A204.1 (cell line): ENCODE data around the gene TTC7B.

Source experiments
- FAIRE-seq: peaks from 2 replicates; lab custom pipeline; 2012; peaks lifted over from hg19 to GRCh38; lab: Jason Lieb, UNC

Gene TTC7B

DNA sequence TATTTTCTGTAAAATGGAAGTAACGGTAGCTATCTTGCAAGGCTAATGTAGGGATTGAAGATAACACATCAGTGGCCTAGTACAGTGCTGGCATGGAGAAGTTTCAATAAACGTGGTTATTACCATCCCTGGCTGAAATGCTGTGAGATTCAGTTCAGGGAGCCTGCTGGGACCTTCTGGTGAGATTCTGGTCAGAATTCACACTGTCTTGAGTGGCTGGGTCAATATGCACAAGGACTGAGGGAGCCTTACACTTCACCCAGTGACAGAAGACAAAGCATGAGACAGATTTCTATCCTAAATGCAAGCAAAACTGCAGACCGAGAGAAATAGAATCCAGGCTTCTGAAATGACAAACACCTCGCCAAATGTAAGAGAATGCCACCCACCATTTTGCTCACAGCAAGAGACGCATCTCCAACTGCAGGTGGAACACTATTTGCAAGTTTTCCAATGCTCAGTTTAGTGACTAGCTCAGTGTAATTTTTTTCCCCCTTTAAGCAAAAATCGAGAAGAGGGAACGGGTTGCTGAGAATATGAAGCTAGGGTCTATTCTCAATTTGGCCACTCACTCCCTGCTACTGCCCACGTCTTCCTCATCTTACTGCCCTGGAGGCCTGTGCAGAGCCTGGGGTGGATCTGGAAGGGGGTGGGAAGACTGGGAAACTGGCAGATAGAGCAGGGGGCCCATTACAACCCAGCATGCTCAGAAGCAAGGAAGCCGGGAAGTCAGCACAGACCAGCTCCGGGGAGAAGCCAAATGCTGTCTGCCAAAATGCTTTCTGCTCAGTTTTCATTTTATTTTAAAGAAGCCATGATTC is 201.3 kb downstream of the TTC7B start:
- no peak for FAIRE-seq

DNA sequence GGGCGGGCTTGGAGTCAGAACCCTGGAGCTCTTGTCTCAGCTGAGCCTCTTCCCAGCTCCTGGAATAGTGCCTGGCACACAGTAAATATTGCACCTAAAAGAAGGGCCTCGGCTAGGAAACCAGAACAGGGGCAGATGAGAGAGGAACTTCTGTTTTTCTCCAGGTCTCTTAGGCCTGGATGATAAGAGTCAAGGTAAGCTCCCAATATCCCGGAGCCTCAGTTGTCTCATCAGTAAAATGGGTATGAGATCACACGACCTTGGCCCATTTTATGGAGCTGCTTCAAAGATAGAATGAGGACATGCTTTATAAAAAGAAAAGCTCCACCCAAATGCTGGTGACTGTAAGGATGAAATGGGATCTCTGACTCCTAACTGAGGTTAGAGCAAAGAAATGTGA is 202.2 kb downstream of the TTC7B start:
- FAIRE-seq, result no peak

DNA sequence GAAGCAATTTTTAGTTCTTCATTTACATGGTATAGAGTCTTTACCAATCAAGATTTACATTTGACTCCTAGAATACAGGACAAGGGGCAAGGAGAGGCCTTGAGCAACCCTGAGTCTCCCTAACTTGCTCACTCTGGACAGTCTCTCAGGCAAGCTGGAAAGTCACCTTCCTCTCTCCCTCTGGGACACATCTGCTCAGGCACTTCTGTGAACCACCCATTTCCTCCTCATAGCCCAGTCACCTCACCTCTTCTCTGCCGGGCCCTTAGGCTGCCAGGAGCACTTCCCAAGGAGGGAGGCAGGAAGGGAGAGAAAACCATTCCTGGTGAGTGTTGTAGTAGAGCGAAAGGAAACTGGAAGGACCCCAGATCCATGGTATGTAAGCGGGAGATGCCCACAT is 202.8 kb downstream of the TTC7B start:
- FAIRE-seq, result no peak

DNA sequence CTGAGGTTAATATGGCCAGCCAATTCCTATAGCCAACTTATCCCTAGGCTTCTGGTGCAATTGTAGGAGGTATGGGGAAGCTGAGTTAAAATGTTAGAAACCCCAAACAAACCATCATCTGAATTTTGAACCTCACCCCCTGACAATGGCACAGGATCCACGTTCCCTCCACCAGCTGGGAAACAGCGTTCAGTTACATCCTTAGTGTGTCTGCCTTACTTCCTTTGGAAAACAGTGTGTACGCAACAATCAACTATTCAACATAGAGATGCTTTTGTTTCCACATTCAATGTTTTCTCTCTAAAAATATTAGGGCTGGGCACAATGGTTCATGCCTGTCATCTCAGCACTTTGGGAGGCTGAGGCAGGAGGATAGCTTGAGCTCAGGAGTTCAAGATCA is 203.4 kb downstream of the TTC7B start:
- no peak for FAIRE-seq

DNA sequence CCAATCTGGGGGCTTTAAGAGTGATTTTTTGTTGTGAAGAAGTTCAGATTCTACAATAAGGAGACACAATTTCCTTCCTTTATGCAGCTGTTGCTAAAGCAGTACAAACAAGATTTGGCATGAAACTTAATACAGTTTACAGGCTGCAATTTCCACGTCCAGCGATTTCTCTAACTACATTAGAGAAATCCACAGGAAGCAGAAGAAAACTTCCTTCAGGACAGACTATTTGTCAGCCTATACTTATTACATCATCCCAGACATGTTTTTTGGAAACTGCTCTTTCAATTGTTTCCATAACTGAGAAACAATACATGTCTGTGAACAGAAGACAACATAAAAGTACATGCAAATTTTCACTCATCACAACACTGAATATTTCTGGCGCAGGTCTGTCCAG is 204.3 kb downstream of the TTC7B start:
- FAIRE-seq, result no peak

DNA sequence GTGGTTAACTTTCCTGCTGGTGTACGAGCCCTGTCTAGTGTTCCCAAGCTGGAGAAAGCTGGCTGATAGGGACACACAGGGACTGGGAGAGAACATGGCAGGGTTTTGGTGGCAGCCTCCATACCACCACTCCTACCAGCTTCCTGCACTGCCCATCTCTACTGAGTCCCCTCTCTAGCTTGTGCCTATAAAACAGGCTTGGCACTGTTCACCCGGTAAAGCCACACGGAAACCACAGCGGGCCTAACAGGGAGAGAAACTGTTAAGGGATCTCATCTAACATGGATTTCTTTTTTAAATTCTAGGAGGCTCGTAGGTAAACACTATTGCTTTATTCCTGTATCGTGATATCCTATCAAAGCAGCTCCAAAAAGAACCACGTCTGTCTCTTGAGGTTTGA is 204.7 kb downstream of the TTC7B start:
- FAIRE-seq, result no peak

DNA sequence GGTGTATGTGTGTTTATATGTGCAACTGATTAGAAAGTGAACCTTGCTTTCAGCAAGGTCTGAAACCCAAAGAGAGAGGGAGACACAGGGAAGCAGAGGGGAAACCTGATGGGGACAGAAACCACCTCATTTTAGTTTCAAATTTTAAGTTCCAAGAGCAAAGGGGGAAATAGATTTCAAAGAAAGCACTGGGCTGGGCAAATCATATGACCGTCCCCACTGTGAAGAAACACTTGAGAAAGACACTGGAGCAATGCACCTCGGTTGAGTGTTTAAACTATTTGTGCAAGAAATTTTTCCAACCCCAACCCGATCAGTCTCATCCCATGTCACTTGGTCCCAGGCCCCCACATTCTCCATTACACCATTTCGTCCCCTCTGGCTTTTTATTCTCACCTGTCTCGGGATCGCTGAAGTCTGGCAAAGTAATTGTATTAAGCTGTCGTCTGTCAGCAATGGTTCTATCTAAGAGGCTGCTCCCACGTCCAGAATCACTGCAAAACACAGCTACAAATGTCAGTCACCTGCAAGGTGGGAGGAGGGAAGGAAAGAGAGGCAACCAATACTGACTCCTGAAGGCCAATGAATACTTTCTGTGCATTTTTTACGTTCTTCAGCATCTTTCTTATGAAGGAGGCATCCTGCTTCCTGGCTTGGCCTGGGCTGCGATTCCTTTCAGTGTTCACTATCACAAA is 205.7 kb downstream of the TTC7B start:
- FAIRE-seq, result no peak

DNA sequence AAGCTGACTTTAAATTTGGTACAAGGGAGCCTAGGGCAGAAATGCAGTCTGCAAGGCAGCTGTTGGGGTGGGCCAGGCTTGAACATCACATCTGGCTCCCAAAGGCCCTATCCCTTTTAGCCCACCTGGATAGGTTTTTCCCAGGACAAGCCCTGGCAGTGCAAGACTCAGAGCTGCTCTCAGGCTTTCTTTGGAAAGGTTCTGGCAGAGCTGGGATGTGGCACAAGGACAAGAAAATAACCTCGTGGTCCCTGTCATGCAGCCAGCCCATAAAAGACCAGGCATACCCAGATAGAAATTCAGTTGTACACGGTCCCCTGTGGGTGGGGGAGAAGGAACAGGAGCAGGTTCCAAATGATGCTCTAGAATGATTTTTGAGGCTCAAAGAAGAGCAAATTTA is 206.9 kb downstream of the TTC7B start:
- FAIRE-seq, result no peak

DNA sequence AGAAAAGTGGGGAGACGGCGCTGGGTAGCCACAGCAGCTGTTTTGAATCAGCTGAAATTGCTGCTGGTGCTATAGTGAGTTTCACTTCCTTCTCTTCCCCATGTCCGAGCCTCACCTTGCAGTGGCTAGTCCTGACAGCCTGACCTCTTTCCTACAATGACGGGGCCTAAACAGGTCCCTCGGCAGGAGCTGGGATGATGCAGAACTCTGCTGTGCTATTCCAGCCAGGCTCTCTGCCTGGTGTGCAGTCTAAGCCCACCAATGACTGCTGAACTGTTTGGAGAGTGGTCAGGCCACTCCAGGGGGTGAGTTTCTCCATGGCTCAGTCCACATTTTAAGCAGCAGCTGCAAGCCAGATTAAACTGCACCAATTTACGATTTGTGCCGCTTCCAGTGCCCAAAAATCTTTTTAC is 207.3 kb downstream of the TTC7B start:
- no peak for FAIRE-seq

DNA sequence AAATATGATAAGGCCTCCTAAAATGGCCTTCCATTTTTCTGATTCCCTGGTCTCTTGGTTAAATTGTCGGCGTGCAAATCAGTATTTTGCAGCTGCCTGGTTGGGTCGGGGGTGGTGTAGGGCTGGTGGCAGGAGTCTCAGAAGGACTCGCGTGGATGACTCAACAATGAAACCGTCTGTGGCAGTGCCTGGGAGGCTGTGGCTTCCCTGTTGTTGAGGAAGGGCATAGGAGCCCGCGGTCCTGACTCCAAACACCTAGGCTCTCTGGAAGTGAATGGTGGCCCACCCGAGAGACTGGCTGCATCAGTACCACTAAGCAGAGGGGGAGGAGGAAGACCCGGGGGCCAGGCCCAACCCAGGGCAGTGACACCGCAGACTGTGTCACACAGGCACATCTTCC is 207.9 kb downstream of the TTC7B start:
- FAIRE-seq, result no peak

DNA sequence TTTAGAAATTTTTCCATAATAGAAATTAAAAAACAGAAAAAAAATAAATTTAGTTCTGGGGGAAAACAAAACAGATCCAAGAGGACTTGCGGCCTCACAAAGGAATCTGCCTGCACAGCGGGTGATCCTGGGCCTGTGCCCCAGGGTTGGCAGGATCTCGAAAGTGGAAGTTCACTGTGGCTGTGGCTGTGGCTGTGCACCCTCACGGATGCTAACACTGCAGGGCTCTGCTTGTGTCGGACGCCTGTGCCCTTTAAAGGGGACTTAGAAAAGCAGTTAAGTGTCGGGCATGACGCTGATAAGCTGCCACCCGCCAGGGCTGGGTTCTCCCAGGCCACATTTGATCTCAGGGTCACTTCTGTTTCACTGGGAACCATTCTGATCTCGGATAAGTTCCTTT is 209.1 kb downstream of the TTC7B start:
- no peak for FAIRE-seq

DNA sequence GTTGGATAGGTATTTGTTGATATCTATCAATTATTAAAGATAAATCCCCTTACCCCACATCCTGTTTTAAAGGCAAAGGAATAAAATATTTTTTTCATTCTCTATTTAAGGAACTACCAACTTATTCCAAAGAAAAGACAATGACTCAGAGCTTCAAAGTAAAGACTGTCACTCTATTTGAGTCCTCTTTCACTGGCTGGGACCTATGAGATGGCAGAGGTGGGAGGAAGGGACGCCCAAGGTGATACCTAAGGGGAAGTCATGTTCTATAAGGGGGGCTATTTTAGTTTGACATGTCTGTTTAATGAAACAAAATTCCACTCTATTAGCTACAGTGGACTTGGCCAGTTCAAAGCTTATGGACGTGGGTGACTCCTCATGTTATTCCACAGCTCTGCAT is 209.8 kb downstream of the TTC7B start:
- no peak for FAIRE-seq

DNA sequence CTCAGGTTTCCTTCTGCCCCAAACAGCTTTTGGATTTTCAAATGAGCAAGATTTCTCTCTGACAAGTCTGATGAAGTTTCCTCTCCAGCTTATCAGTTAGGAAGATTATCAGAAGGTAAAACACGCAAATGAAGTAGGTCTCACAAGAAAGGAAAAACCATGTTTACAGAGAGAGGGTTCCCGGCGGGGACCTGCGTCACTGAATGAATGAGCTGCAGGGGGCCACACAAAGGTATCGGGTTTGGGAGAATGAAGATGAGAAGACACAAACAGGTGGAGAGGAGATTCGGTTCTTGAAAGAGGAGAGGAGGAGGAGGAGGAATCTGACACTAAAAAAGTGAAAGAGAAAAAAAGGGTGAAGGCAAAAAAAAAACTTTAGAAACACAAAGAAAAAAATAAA is 210.8 kb downstream of the TTC7B start:
- FAIRE-seq, result no peak

DNA sequence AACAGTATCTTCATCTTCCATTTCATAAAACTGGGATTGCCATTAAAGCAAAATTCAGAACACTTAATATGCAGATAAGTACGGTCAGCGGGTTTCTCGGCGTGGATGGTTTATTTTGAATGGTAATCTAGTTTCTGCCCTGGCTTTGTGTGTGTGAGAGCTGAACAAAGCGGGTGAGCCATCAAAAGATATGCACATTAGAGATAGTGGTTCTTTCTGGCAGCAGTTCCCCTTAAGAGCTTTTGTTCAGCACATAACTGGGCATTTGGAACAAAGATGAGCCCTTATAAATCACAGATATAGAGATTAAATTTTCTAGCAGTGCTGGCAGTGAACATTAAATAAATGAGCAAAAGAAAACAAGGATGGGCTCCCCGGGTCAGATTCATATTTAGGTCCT is 211.9 kb downstream of the TTC7B start:
- FAIRE-seq, result no peak

DNA sequence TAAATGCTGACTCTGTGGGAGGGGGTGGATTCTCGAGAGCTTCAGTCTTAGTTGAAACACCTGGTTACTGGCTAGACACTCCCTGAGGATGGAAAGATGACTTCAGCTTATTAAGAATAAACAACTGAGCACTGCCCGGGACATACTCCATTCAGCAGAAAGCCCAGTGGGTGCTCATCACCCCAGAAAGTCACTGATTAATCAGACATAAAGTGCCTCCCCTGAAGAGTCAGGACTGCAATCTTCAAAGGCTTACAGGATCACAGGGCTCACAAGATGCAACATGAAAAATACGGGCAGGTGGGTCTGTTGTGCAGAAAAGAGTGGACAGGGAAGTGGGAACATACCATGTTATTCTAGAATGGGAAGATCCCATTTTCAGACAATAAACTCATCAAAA is 212.4 kb downstream of the TTC7B start:
- FAIRE-seq, result no peak

DNA sequence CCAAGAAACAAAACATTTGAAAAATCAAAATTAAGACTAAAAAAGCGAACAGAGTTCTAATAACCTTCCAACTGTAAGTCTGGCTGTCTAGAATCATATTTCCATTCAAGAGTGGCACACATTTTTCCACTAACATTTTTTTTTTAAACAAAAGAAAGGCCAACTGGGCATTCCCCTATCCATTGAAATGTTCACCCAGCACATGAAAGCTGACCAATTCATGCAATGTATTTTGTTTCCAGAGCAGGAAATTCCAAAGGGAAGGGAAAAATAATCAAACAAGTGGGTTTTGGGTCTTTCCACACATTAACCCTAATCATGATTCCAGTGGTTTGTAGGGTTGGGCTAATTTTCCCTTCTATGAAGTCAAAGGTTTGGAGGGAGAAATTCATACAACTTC is 212.9 kb downstream of the TTC7B start:
- no peak for FAIRE-seq

DNA sequence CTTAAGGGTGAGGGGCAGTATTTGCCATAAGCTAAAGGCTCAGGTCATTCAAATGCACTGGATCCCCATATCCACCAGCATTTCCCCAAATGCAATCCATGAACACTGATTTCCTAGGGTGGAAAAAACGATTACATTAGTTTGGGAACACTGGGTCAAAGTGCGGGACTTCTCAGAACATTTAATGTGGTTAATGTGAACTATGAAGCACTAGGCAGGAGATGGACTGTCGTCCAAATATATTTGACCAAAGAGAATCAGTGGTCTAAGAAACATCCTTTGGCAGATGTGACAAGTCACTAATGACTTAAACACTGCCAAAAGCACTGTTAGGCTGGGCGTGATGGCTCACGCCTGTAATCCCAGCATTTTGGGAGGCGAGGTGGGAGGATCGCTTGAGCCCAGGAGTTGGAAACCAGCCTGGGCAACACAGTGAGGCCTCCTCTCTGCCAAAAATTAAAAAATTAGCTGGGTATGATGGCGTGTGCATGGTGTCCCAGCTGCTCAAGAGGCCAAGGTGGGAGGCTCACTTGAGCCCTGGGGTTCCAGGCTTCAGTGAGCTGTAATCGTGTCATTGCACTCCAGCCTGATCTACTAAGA is 214.0 kb downstream of the TTC7B start:
- FAIRE-seq, result no peak

DNA sequence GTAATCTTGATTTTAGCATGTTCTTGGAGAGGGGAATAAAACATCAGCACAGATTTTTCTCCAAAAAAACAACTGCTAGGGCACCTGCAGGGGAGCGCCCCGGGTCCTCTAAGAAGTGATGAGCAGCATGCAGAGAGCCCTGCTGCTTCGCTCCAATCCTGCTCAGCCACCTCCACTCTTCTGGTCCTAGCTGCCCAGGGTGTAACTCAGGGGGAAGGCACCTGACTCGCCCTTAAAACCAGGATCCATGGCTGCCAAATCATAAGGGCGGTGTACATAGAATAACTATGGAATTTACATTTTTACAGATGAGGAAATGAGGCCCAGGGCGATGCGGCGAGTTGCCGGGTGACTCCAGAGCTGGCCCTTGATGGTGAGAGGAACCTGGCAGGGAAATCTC is 214.7 kb downstream of the TTC7B start:
- no peak for FAIRE-seq

DNA sequence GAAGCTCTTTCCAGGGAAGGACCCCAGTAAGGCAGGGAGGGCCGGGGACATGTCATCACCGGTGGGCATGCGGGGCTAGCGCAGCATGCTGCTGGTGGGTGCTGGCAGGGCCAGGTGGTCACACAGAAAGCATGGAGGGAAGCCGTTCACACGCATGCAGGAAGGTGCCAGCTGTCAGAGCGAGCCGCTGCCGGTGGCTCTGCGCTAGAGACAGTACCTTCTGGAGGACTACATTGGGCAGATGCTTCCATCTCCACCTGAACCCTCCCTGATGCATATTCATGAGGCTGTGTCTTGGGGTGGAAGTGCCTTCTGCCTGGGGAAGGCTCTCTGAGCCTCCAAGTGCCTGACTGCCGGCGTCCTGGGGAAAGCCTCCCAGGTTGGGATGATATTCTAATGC is 215.6 kb downstream of the TTC7B start:
- no peak for FAIRE-seq

DNA sequence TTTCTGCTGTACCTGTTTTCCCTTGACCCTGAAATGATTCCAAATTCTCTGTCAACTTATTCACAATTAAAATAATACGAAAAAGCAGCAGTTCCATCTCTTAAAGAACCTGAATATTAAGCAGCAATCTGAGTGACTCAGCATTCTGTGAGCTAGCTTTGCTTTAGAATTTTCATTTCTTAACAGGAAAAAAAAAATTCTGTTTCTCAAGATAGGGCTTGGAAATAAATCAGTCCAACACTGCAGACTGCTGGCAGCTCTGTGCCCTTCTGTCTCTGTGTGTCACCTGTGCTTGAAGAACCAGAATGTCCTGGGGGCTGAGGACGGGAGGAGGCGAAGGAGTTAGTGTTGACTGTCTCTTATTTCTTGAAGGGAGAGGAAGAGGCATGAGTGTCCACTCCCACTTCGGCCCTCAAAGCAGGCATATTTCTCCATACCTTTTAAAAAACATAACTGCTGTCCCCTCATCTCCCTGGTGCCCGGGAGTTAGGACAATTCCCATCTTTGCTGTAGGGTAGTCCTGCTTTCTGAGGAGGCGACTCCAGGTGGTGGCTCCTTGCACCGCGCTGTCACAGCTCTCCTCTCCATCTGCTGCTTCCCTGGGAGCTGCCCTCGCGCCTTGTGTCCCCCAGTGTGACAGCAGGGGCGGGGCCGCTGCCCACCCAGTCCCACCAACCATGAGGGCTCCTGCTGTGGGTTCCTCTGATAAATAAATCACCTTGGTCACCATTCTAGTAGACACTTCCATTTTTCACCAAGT is 216.3 kb downstream of the TTC7B start:
- FAIRE-seq, result no peak

DNA sequence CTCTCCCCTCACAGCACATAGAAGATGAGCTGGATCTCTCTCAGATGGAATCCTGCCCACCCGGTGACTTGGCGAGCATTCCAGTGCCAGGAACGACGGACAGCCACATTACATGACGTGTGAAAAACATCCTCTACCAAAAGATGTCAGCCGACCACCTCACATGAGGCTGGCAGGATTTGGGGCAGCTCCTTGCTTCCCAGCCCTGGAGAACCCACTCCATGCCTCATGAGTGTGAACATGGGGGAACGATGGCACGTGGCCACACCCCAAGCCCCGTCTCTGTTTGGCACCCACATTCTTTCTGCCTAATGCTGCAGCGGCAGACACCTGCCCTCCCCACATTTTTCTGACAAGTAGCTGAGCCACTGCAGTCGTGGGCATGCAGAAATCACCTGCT is 216.9 kb downstream of the TTC7B start:
- FAIRE-seq, result no peak

DNA sequence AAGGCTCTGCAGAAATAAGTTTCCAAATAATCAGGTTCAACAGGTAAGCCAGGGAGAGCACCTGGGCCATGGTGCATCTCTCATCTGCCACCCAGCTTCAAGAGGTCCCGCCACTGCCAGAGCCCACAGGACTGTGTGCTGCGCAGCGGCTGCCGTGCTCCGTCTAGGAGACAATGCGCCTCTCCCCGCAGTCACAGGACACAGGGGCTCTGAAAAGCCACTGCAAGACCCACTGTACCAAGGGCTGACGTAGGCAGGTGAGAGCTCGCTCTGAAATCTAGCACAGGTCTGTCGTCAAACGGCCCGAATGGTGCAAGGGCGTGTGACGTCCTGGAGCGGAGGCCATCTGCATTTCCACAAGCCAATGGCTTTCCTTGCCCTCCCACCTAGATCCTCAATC is 218.3 kb downstream of the TTC7B start:
- FAIRE-seq, result no peak

DNA sequence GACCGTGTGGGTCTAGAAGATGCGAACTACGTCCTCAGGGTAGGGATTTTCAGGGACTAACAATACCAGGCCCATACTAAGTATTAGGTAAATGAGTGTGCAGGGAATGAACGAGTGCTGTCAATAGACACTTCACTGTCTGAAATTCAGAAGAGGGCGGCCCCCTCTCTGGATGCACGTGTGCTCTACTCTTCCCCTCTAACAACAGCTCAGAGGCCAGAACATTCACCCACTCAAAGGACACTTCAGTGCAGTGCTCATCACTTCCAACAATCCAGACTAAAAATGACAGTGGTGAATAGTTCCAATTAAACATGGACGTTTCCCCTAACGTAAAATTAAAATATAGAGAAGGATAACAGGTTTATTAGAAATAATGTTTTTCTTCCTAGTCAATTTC is 219.5 kb downstream of the TTC7B start:
- no peak for FAIRE-seq
